HG02798 (cell line): ENCODE data around the gene KNSTRN.

Source experiments
- ATAC-seq: cut with Tn5 transposase; IDR thresholded peaks from one replicate; pipeline ENCODE4 v1.9.1; 2021; ENCODE audit warnings: mild to moderate bottlenecking; ENCODE audit not compliant: unreplicated experiment, poor library complexity

The KNSTRN gene

GRCh38 chr15:40345225-40345866 lies 37.2 kb upstream of the KNSTRN start:
- ATAC-seq = no peak

- ATAC-seq = no peak
Observed at GRCh38 chr15:40345867-40346578, 36.5 kb upstream of the KNSTRN start.

DNA sequence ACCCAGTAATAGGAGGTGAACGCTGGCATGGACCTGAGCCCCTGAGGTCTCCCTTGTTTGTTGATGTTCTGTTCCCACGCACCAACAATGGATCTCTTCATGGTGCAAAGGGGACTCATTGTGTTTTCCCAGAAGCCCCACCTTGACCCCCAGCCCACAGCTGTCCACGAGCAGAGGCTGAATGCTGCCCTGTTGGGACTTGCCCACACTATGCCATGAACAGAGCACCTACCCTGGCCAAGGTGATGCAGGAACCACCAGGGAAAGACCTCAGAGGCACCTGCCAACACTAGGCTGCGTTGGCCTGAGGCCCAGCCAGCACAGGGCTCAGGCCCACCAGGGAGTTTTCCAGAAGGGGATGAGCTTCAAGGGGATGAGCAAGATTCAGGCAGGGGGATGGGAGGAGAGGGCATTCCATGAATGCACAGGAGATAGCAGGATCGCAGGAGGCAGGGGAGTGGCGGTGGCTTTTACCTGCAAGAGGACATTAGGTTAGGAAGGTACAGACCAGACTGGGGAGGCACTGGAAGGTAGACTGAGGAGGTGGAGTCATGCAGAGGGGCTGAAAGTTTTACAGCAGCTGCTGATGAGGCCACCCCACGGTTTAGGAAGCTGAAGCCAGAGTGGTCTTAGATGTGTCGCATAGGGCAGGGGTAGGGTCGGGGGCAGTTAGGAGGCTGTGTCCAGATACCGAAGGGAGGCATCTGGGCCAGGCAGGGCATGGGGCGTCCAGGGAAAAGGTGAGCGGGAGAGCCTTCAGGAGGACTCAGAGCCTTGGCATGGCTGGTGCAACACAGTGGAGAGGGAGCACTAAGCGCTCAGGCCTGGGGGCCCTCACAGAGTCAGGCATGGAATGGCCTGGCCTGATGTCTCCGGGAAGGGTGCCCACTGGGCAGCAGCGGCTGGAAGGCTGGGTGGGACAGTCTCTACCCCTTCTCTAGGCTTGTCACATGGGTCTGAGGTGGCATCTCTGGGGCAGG lies 35.7 kb upstream of the KNSTRN start:
- no peak for ATAC-seq

- no peak for ATAC-seq
Observed at GRCh38 chr15:40347559-40348473, 34.7 kb upstream of the KNSTRN start.

GRCh38 chr15:40348474-40348870 lies 34.0 kb upstream of the KNSTRN start:
- no peak for ATAC-seq

- no peak for ATAC-seq
Observed at GRCh38 chr15:40349163-40349562, 33.4 kb upstream of the KNSTRN start.

GRCh38 chr15:40352281-40352901 lies 30.1 kb upstream of the KNSTRN start:
- ATAC-seq = no peak

GRCh38 chr15:40353697-40354096 lies 28.8 kb upstream of the KNSTRN start:
- no peak for ATAC-seq

- ATAC-seq = no peak
Observed at GRCh38 chr15:40354408-40355171, 27.9 kb upstream of the KNSTRN start.

- ATAC-seq = no peak
Observed at GRCh38 chr15:40355976-40356585, 26.4 kb upstream of the KNSTRN start.

DNA sequence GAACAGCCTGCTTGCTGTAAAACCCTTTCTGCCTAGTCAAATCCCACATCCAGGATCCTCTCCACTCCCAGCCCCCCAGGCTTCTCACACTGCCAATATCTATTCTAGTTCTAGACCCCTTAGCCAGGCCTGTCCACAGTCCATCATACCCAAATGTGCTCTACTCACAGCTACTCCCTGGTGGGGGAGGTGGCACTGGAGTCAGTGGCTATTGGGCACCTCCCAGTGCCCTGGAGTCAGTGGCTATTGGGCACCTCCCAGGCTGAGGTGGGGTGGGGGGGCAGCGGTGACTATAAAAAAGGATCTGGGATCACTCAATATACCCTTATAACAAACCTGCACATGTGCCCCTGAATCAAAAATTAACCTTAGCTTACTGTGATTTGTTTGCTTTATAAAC lies 25.3 kb upstream of the KNSTRN start:
- ATAC-seq = no peak

DNA sequence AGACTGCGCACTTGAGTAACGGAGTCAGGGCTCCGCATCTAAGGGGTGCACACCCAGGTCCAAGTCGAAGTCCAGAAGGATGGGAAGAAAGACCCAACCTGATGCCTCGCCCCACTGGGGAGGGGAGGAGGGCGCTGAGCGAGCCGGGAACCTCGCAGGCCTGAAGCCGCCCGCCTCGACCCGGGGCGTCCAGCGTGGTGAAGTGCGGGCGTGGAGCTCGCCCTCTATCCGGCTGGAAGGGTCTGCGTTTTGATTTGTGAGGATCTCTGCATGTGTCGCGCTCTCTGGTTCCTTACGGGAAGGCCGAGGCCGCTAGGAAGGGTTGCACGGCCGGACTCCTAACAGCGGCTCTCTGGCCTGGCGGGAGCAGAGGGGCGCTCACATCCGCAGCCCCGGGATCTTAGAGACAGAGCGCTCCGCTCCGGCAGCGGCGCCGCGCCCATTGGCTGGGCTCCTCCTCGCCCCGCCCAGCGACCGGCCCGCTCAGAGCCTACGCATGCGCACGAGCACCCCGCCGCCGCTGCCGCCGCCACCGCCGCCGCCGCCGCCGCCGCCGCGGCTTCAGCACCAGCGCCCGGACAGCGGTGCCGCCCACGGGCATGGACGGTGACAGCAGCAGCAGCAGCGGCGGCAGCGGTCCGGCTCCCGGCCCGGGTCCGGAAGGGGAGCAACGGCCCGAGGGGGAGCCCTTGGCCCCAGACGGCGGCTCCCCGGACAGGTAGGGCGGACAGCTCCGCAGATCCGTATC lies 24.6 kb upstream of the KNSTRN start, which contains the start of gene DISP2:
Gene DISP2, plus strand, starts transcription at position 497 of the 748 bp plus-strand sequence. Its CDS starts 103 bp downstream, at position 600.
- ATAC-seq = peak; percentile 86

DNA sequence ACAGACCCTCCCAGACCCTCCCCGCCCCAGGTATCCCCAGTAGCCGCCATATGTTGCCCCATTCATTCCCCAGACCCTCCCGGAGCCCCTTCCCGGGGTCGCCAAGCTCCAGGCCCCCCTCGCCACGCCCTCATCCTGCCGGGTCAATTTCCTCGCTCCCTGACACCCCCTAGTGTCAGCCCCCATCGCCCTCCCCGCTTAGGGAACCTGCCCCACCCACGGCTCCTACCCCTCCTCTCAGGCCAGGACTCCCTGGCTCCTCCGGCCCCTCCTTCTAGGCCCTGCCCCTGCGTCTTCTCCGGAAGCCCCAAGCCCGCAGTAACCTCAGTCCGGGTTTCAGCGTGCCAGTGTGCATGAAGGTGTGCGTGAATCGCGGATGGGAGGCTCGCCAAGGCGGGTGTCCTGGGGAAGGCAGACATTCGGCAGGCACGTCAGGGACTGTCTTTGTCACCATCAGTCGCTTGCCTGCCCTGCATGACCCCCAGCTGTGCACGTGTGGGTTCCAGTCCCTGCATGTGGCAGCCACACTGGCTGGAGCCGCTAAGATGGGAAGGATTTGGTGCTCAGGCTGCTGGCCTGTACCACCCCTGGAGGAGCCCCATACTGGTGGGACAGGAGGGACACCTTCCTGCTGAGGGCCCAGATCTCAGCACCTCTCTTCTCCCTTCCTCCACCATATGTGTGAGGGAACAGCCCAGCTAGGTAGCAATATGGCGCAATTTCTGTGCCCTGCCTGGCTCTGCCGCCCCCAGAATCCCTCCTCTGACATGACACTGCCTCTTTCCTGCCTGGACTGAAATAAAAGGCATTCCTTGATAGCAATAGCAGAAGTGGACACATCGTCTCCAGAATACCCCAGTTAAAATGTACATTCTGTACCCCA lies 23.8 kb upstream of the KNSTRN start:
- peak; percentile 14 for ATAC-seq

DNA sequence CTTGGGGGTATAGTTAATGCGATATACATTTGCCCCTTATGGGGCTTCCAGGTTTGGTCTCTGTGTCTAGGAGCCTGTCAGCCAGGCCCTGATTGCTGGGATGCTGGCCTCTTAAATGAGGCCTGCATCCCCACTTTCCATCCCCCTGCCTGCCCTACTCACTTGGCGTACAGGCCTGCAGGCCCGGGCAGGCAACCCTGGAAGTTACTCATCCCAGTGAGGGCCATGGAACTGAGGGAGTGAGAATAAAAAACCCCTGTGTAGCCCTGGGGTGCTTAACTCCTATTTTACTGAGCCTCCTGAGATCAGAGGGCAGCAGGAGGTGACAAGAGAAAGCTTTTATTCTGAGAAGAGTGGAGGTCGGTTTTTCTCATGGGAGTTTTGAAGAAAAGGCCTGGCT lies 22.5 kb upstream of the KNSTRN start:
- no peak for ATAC-seq

- ATAC-seq = no peak
Observed at GRCh38 chr15:40361640-40362039, 20.9 kb upstream of the KNSTRN start.

GRCh38 chr15:40363611-40364010 lies 18.9 kb upstream of the KNSTRN start:
- no peak for ATAC-seq

DNA sequence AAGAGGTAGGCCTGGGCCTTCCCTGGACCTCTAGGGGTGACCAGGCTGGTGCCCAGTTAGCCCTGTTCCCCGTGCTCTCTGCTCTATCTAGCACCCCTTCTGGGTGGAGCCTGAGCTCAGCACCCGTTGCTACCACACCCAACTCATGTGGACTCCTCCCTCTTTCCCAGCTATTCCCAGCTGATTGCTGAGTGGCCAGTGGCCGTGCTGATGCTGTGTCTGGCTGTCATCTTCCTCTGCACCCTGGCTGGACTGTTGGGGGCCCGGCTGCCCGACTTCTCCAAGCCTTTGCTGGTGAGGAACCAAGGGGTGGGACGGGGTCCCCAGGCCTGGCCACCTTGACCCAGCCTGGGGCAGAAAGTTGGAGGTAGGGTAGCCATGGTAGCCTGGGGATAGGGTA lies 18.3 kb upstream of the KNSTRN start:
- no peak for ATAC-seq
